Caki2 (cell line): ENCODE measurements around the gene ELMO1. TPM values are rescaled to one million over a fixed set of nuclear protein-coding genes. Genes with fewer than 3 reads are reported as not detected.

ENCODE experiments used
- DNase-seq: peaks from one replicate; pipeline ENCODE4 v3.0.0-alpha.2; 2015; ENCODE audit warnings: low read depth
- in situ Hi-C: cut with HindIII; loops from 2 replicates; pipeline ENCODE4 v1.10.0; 2016; ENCODE audit warnings: low sequenced_read_pairs, low pct_unique_long_range_greater_than_20kb, mixed read lengths
- total RNA-seq: library from RNA; depleted of rRNA; stranded (reverse); fragments of >200 nt; shearing (Covaris generic); gene quantifications from 2 replicates; pipeline ENCODE4 v1.2.3, GENCODE V29; 2014; ENCODE audit warnings: low replicate concordance; rRNA removed

Gene ELMO1
- total RNA-seq = 0.03 TPM in 1 of 2 replicates, not detected in the other

GRCh38 chr7:37448636-37449361 lies at the start of gene ELMO1:
ELMO1 (minus strand) TSS chr7:37448864; CDS start chr7:37342690, 106,174 bp downstream.
- in situ Hi-C loops = no loop called here
- DNase-seq = peak; percentile 52

GRCh38 chr7:37497576-37497975 lies 48.9 kb upstream of the ELMO1 start:
- DNase-seq = no peak
- in situ Hi-C loops = no loop called here

- in situ Hi-C loops = no loop called here
Observed at GRCh38 chr7:37495574-37496184, 47.0 kb upstream of the ELMO1 start.

GRCh38 chr7:37494926-37495325 lies 46.3 kb upstream of the ELMO1 start:
- in situ Hi-C loops = no loop called here
- no peak for DNase-seq

More at GRCh38 chr7:37495574-37496184, 47.0 kb upstream of the ELMO1 start:
- DNase-seq = no peak

- in situ Hi-C loops = no loop called here
- DNase-seq = no peak
Observed at GRCh38 chr7:37493810-37494209, 45.1 kb upstream of the ELMO1 start.

GRCh38 chr7:37493123-37493522 lies 44.5 kb upstream of the ELMO1 start:
- no peak for DNase-seq
- in situ Hi-C loops = no loop called here

DNA sequence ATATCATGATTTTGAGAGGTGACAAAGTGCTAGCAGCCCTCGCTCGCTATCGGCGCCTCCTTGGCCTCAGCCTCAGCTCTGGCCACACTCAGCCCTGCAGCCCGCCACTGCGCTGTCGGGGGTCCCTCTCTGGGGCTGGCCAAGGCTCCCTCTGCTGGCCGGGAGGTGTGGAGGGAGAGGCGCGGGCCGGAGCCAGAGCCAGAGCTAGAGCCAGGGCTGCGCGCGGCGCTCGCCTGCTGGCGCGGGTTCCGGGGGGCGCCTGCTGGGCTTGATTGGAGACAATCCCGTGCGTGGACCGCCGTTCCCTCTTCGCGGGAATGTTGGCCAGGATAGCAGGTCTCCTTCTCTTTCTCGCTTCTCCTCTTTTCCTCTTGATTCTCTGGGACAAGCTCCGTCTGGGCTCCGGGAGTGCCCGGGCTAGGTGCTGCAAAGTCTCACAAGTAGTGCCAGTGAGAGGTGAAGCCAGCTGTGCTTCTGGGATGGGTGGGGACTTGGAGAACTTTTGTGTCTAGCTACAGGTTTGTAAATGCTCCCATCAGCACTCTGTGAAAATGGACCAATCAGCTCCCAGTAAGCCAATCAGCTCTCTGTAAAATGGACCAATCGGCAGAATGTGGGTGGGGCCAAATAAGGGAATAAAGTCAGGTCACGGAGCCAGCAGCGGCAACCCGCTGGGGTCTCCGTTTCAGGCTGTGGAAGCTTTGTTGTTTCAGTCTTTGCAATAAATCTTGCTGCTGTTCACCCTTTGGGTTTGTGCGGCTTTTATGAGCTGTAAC lies 43.4 kb upstream of the ELMO1 start:
- no peak for DNase-seq
- in situ Hi-C loops = no loop called here

GRCh38 chr7:37489703-37490102 lies 41.0 kb upstream of the ELMO1 start:
- DNase-seq = no peak
- in situ Hi-C loops = no loop called here

DNA sequence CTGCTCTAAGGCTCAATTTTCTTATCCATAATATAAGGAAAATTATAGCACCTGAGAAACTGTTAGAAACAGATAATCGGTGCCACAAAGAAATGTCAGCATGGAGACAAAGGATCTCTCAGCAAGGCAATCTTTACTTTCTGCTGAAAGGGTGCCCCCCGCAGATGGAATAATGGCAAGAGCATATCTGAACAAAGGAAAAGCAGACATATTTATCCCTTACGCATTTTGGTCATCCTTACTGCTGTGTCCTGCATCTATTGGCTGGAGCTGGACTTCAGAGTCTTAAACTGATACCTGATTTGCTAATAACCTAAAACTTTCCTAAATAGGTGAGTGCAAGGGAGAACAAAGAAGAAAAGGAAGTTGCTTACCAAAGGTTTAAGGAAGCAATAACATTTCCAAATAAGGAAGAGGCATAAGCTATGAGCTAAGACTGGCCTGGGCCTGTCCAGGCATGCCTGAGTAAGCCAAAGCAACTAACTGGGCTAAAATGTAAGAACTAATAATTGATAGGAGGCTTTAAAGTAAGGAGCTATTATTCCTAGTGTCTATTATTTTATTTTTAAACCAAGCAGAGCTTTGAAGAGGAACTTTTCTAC lies 39.6 kb upstream of the ELMO1 start:
- peak; percentile 19 for DNase-seq
- in situ Hi-C loops = no loop called here

- in situ Hi-C loops = no loop called here
- DNase-seq = no peak
Observed at GRCh38 chr7:37484426-37485073, 35.9 kb upstream of the ELMO1 start.

GRCh38 chr7:37483627-37484026 lies 35.0 kb upstream of the ELMO1 start:
- in situ Hi-C loops = no loop called here
- no peak for DNase-seq

GRCh38 chr7:37482953-37483352 lies 34.3 kb upstream of the ELMO1 start:
- no peak for DNase-seq
- in situ Hi-C loops = no loop called here

GRCh38 chr7:37482505-37482904 lies 33.8 kb upstream of the ELMO1 start:
- DNase-seq = no peak
- in situ Hi-C loops = no loop called here

GRCh38 chr7:37481722-37482288 lies 33.1 kb upstream of the ELMO1 start:
- in situ Hi-C loops = no loop called here

DNA sequence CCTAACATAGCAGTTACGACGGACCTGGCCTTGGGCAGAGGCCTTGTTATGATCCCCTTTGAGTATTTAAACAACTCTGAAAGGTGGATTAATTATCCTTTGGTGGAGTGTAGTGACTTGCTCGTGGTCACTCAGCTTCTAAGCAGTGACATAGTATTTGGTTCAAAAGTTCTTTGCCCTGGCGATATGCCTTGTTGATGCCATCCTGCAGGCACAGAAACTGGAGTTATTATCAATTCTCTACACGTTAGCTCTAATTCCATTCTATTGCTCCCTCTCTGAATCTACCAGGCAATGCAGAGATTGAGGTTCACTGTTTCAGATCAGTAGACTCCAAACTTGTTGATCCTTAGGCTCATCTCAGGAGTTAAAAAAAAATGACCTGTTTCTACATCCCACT lies 32.5 kb upstream of the ELMO1 start:
- DNase-seq = no peak
- in situ Hi-C loops = no loop called here

More at GRCh38 chr7:37481722-37482288, 33.1 kb upstream of the ELMO1 start:
- no peak for DNase-seq

- in situ Hi-C loops = no loop called here
- DNase-seq = no peak
Observed at GRCh38 chr7:37480041-37481031, 31.7 kb upstream of the ELMO1 start.

DNA sequence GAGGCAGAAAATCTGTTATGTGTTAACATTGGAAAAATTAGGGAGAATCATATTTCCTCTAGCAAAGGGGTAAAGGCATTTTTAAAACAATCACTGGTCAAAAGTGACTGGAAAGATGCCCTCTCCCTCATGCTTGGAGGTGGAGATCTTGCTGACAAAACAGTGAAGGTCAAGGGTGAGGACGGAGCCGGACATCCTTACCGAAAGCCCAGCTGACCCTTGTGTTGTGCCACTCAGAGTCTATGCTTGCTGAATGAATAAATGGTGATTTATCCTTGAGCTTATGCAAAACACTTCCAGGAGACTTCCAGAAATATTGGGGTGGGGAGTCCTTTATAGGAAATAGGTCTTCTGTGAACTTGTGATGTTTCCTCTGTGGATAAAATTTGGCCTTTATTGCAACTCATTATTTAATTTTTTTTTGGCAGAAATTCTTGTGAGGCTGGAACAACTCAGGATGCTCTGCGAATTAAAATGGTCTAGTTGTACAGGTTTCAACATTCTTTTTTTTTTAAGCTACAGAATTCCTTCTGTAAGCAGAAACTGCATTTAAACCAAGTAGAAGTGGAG lies 28.3 kb upstream of the ELMO1 start:
- no peak for DNase-seq
- in situ Hi-C loops = no loop called here
